ENCODE results near the gene LIN9. TPM values are rescaled to one million over a fixed set of nuclear protein-coding genes. Genes with fewer than 3 reads are reported as not detected.

Gene LIN9
- total and polyA plus RNA-seq, 10 of the 15 experiments (the other 5 are each of a cell fraction or from before 2014, with no cell fraction given), result 5.9 to 13.5 (median 8.3) TPM

- no peak for TF ChIP-seq PKNOX1 (IDR thresholded peaks at IDR 0.05)
Observed at GRCh38 chr1:226304291-226304955, 4.5 kb downstream of the LIN9 start (continued).

- Histone ChIP-seq H3K9me3 (replicated peaks; ENCODE audit: control insufficient read depth, insufficient read depth, low read length) (no peaks in the 10 kb centered on the region), H2AFZ (ENCODE audit: control insufficient read depth, low read depth, low read length) (peak overlapping the region; percentile 47), H3K4me3 (no peak overlapping the region), H4K20me1 (ENCODE audit: control insufficient read depth, insufficient read depth) (no peaks in the 10 kb centered on the region), H3K9ac (ENCODE audit: control insufficient read depth, insufficient read depth, low read length) (no peak overlapping the region), H3K4me2 (ENCODE audit: control insufficient read depth, insufficient read depth) (no peak overlapping the region), H3K27me3 (replicated peaks in 1 of 2; ENCODE audit: control insufficient read depth in 2 of 2, insufficient read depth in 2 of 2, low read length in 1 of 2) (no peaks in the 10 kb centered on the region), H3K36me3 (ENCODE audit: control insufficient read depth in 2 of 2, insufficient read depth in 2 of 2, low read length in 1 of 2) (peaks cover 0 to 3% of the 10 kb centered on the region in 2 experiments; a peak in 3 of 4 replicates), H3K27ac (ENCODE audit: control insufficient read depth, insufficient read depth) (no peak overlapping the region), H3K79me2 (ENCODE audit: control insufficient read depth, insufficient read depth, low read length) (peaks cover 25% of the 10 kb centered on the region), H3K4me1 (ENCODE audit: control insufficient read depth, insufficient read depth, low read length) (peaks cover 5% of the 10 kb centered on the region)
- in situ Hi-C loops (cut with MboI) (no loop called here), intact Hi-C loops (cut with micrococcal nuclease; ENCODE audit: unreplicated experiment) (loop anchor here (10.0 kb wide), 1 partner anchor 178 kb away; no protein-coding TSS in a partner anchor)
- ChIA-PET CTCF (interaction anchor here (1.3 to 2.2 kb wide), 2 partner anchors 30 to 238 kb away, joined by 3 to 8 read pairs; no protein-coding TSS in a partner anchor), POLR2A (interaction anchor here (1.5 kb wide), 1 partner anchor 104 kb away, joined by 4 read pairs; no protein-coding TSS in a partner anchor), RAD21 (ENCODE audit: unreplicated experiment) (interaction anchor here (1.7 kb wide), 1 partner anchor 177 kb away, joined by 6 read pairs; no protein-coding TSS in a partner anchor), SMC1A (ENCODE audit: uncharacterized antibody, unreplicated experiment) (interaction anchor here (1.0 to 1.8 kb wide), 3 partner anchors 31 to 177 kb away, joined by 3 to 7 read pairs (median 4); no protein-coding TSS in a partner anchor)
- DNase-seq (ENCODE audit: low read depth, low spot score), result no peak
- FAIRE-seq, result no peak
- 97% methylated on average over 1 of the region's 1 CpG for WGBS (ENCODE audit: insufficient coverage, insufficient replicate concordance, low lambda C conversion rate, missing lambda C conversion rate)
- BruUV-seq (replicated peaks), result no TSS peak
- TF ChIP-seq NR2C2 (IDR thresholded peaks at IDR 0.05; ENCODE audit: borderline replicate concordance, control insufficient read depth, insufficient read length, low read depth) (no peak), SPI1 (IDR thresholded peaks at IDR 0.05; ENCODE audit: borderline replicate concordance, insufficient read depth, low read depth, low read length) (no peak), ATF3 (IDR thresholded peaks at IDR 0.05; ENCODE audit: borderline replicate concordance, extremely low read depth, low read depth, low read length) (no peak), TCF7 (IDR thresholded peaks at IDR 0.05; ENCODE audit: borderline replicate concordance) (no peak), KDM1A (IDR thresholded peaks at IDR 0.05; ENCODE audit: borderline replicate concordance) (no peak), BHLHE40 (IDR thresholded peaks at IDR 0.05; ENCODE audit: borderline replicate concordance in 1 of 2, low read depth in 2 of 2, low read length in 1 of 2) (no peak), POLR2AphosphoS5 (IDR thresholded peaks at IDR 0.05; ENCODE audit: low read length) (no peak), PKNOX1 (IDR thresholded peaks at IDR 0.05) (no peak), EGR1 (IDR thresholded peaks at IDR 0.05; ENCODE audit: borderline replicate concordance in 1 of 2, low read depth in 2 of 2, low read length in 2 of 2) (no peak), FOXM1 (IDR thresholded peaks at IDR 0.05; ENCODE audit: low read depth, low read length) (no peak), SKIL (IDR thresholded peaks at IDR 0.05; ENCODE audit: low read depth, poor library complexity, severe bottlenecking) (no peak), JUND (IDR thresholded peaks at IDR 0.05; ENCODE audit: low read depth, low read length) (no peak), CHD4 (IDR thresholded peaks at IDR 0.05) (no peak), EZH2 (IDR thresholded peaks at IDR 0.05; ENCODE audit: borderline replicate concordance, control insufficient read depth, low read depth, low read length) (no peak), KAT2A (conservative IDR thresholded peaks at IDR 0.05; ENCODE audit: control insufficient read depth, low read depth, low read length) (no peak), RELA (IDR thresholded peaks at IDR 0.05; ENCODE audit: borderline replicate concordance, partially characterized antibody) (no peak)
- peak; percentile 71 for ATAC-seq
Observed at GRCh38 chr1:226302731-226303130, 6.2 kb downstream of the LIN9 start.

All from GM12878 (cell line).